ENCODE results near the gene CTSK.
"Not testable (repeated sequence)": the region's sequence is repeated elsewhere in the genome, so short reads cannot be mapped to it uniquely, and the experiment has no call there.

- TF ChIP-seq, protein P1, sequence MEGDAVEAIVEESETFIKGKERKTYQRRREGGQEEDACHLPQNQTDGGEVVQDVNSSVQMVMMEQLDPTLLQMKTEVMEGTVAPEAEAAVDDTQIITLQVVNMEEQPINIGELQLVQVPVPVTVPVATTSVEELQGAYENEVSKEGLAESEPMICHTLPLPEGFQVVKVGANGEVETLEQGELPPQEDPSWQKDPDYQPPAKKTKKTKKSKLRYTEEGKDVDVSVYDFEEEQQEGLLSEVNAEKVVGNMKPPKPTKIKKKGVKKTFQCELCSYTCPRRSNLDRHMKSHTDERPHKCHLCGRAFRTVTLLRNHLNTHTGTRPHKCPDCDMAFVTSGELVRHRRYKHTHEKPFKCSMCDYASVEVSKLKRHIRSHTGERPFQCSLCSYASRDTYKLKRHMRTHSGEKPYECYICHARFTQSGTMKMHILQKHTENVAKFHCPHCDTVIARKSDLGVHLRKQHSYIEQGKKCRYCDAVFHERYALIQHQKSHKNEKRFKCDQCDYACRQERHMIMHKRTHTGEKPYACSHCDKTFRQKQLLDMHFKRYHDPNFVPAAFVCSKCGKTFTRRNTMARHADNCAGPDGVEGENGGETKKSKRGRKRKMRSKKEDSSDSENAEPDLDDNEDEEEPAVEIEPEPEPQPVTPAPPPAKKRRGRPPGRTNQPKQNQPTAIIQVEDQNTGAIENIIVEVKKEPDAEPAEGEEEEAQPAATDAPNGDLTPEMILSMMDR (IDR thresholded peaks at IDR 0.05), result not testable (repeated sequence)
- not testable (repeated sequence) for TF ChIP-seq POLR2A (IDR thresholded peaks at IDR 0.05)
Observed at GRCh38 chr1:150793778-150794177, 14.3 kb downstream of the CTSK start.
